ENCODE data around the gene CRB3. TPM values are rescaled to one million over a fixed set of nuclear protein-coding genes. Genes with fewer than 3 reads are reported as not detected.

The CRB3 gene
- total and polyA plus RNA-seq, 2 of the 8 experiments (the other 6 are each of a cell fraction or from before 2014, with no cell fraction given): 21.1 to 24.6 TPM

GRCh38 chr19:6416658-6417405, 47.2 kb upstream of the CRB3 start:
- H3K4me1 ChIP-seq (replicated peaks in 1 of 4; ENCODE audit: control insufficient read depth in 3 of 4, insufficient read depth in 4 of 4, low read length in 3 of 4): peaks cover 0 to 12% (median 6%) of the 10 kb centered on the region in 4 experiments; a peak in 6 of 7 replicates
- 93% methylated on average over 27 of the region's 29 CpGs; no CpG with 5 or more reads in 1 of the 2 experiments for WGBS, 2 experiments (ENCODE audit: extremely low coverage in 1 of 2, insufficient coverage in 1 of 2, insufficient read length in 1 of 2, insufficient replicate concordance in 2 of 2, low coverage in 1 of 2, low lambda C conversion rate in 2 of 2, missing lambda C conversion rate in 1 of 2)
- no peak for DNase-seq (ENCODE audit: low read depth in 1 of 2, low spot score in 2 of 2)
- no peak overlapping the region for H3K9ac ChIP-seq (replicated peaks in 1 of 4; ENCODE audit: extremely low read depth in 1 of 4, low read depth in 3 of 4, low read length in 3 of 4)
- TF ChIP-seq EP300 (IDR thresholded peaks at IDR 0.05; ENCODE audit: borderline replicate concordance in 1 of 2, low read depth in 2 of 2, low read length in 2 of 2): no peak
- TF ChIP-seq MAFK (IDR thresholded peaks at IDR 0.05; ENCODE audit: low read depth, low read length): no peak
- no peak for TF ChIP-seq CEBPB (IDR thresholded peaks at IDR 0.05; ENCODE audit: low read depth, low read length)
- TF ChIP-seq, protein P1, sequence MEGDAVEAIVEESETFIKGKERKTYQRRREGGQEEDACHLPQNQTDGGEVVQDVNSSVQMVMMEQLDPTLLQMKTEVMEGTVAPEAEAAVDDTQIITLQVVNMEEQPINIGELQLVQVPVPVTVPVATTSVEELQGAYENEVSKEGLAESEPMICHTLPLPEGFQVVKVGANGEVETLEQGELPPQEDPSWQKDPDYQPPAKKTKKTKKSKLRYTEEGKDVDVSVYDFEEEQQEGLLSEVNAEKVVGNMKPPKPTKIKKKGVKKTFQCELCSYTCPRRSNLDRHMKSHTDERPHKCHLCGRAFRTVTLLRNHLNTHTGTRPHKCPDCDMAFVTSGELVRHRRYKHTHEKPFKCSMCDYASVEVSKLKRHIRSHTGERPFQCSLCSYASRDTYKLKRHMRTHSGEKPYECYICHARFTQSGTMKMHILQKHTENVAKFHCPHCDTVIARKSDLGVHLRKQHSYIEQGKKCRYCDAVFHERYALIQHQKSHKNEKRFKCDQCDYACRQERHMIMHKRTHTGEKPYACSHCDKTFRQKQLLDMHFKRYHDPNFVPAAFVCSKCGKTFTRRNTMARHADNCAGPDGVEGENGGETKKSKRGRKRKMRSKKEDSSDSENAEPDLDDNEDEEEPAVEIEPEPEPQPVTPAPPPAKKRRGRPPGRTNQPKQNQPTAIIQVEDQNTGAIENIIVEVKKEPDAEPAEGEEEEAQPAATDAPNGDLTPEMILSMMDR (IDR thresholded peaks at IDR 0.05; ENCODE audit: control extremely low read depth in 1 of 3, insufficient read depth in 1 of 3, low read depth in 1 of 3, low read length in 3 of 3): no peak
- no peak for TF ChIP-seq BACH1 (IDR thresholded peaks at IDR 0.05; ENCODE audit: low read length)
- no peak for TF ChIP-seq SIX5 (IDR thresholded peaks at IDR 0.05; ENCODE audit: low read depth, low read length)
- H3K4me2 ChIP-seq (ENCODE audit: insufficient read depth in 1 of 2, low read depth in 2 of 2, low read length in 2 of 2): no peak overlapping the region
- H3K23ac ChIP-seq (ENCODE audit: insufficient read length): no peak overlapping the region
- peaks cover 11 to 45% of the 10 kb centered on the region in 2 experiments for H3K79me2 ChIP-seq (ENCODE audit: control insufficient read depth in 1 of 2, insufficient read depth in 2 of 2, low read length in 2 of 2)
- H2AK5ac ChIP-seq (ENCODE audit: low read depth, low read length): no peak overlapping the region
- H3K36me3 ChIP-seq (ENCODE audit: control insufficient read depth in 2 of 4, insufficient read depth in 4 of 4, low read length in 3 of 4): peaks cover 51 to 86% (median 73%) of the 10 kb centered on the region in 4 experiments
- H3K23me2 ChIP-seq (ENCODE audit: low read depth, low read length): no peaks in the 10 kb centered on the region
- peaks cover 33 to 60% of the 10 kb centered on the region in 2 experiments for H4K20me1 ChIP-seq (replicated peaks in 1 of 2; ENCODE audit: control insufficient read depth in 1 of 2, insufficient read depth in 2 of 2, low read length in 2 of 2)
- H3K18ac ChIP-seq (ENCODE audit: extremely low read depth, low read length): no peak overlapping the region
- no peak overlapping the region for H3K27ac ChIP-seq (ENCODE audit: low read depth, low read length)
- no peak overlapping the region for H2BK12ac ChIP-seq (ENCODE audit: low read depth, low read length)
- H2BK15ac ChIP-seq (ENCODE audit: low read length): no peak overlapping the region
- POLR2A ChIA-PET (ENCODE audit: partially characterized antibody): interaction anchor here (1.0 to 1.3 kb wide), 5 partner anchors 37 to 208 kb away, joined by 3 to 5 read pairs (median 3); partner anchors contain the start of gene CRB3
- H3K27me3 ChIP-seq (replicated peaks in 1 of 4; ENCODE audit: control insufficient read depth in 3 of 4, extremely low read depth in 1 of 4, insufficient read depth in 3 of 4, low read length in 3 of 4): no peaks in the 10 kb centered on the region
- no peak overlapping the region for H4K91ac ChIP-seq (replicated peaks; ENCODE audit: insufficient read length, low read length)
- H3K9me3 ChIP-seq (ENCODE audit: insufficient read depth in 2 of 2, low read depth in 1 of 2, low read length in 1 of 2): no peaks in the 10 kb centered on the region
- H3K14ac ChIP-seq (ENCODE audit: insufficient read length): no peak overlapping the region
- no peak for FAIRE-seq
- CTCF ChIA-PET (ENCODE audit: partially characterized antibody): interaction anchor here (1.0 to 1.4 kb wide), 3 partner anchors 8 to 37 kb away, joined by 3 to 5 read pairs (median 4); no protein-coding TSS in a partner anchor
- no peak overlapping the region for H3K4me3 ChIP-seq (ENCODE audit: extremely low read depth in 1 of 4, insufficient read depth in 2 of 4, low read depth in 3 of 4, low read length in 4 of 4)
- H2BK120ac ChIP-seq (replicated peaks; ENCODE audit: low read depth, low read length): no peak overlapping the region
- no peak overlapping the region for H3K56ac ChIP-seq (replicated peaks; ENCODE audit: insufficient read length, low read depth, low read length)
- H2BK20ac ChIP-seq (ENCODE audit: low read length): no peak overlapping the region
- no peak overlapping the region for H2BK5ac ChIP-seq (ENCODE audit: low read depth, low read length)
- no peak overlapping the region for H4K5ac ChIP-seq (ENCODE audit: insufficient read length, low read depth, low read length)
- H3K4ac ChIP-seq (replicated peaks; ENCODE audit: insufficient read length, low read depth, low read length): no peak overlapping the region
- peaks cover 20% of the 10 kb centered on the region for H3K79me1 ChIP-seq (ENCODE audit: low read depth, low read length)
- H4K8ac ChIP-seq (ENCODE audit: extremely low read depth, insufficient read depth, low read length): no peak overlapping the region
- H2AFZ ChIP-seq (ENCODE audit: low read length): no peak overlapping the region

Data from H1 (cell line).